ENCODE data around the gene CCDC88B.
"Not testable (repeated sequence)": the region's sequence is repeated elsewhere in the genome, so short reads cannot be mapped to it uniquely, and the experiment has no call there.

The CCDC88B gene

DNA sequence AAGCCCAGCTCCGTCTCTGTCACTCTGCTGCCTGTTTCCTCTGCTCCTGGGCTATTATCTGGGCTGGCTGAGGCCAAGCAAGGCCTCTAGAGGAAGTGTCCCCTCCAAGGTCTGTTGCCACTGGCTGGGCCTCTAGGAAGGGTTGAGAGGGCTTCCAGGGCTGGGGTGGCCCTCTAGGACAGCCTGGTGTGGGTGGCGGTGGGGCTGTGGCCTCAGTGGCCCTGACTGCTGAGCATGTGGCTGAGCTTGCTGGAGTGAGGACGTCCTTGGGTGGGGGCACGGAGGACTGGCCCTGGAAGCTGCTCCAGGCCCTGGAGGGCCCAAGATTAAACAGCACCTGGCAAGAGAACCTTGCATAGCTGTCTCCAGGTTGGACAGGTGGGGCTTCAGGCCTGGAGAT lies 16.0 kb upstream of the CCDC88B start:
- not testable (repeated sequence) for DNase-seq

- no peak for DNase-seq
Observed at GRCh38 chr11:64324692-64325469, 15.1 kb upstream of the CCDC88B start.

DNA sequence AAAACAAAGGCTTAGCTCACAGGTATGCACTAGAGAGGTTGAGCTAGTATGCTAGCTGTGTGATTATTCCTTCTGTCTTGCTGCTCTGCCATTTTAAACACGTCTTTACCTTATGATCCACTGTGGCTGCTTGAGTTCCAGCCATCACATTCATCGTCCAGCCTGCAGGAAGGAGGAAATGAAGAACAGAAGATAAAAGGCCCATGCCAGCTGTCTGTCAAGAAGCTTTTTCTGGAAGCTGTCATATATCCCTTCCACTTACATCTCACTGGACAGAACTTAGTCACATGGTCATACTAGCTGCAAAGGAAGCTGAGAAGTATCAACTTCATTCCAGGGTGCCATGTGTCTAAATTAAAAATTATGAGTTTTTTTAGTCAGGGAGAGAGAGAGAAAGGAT lies 12.6 kb upstream of the CCDC88B start:
- DNase-seq, result no peak

DNA sequence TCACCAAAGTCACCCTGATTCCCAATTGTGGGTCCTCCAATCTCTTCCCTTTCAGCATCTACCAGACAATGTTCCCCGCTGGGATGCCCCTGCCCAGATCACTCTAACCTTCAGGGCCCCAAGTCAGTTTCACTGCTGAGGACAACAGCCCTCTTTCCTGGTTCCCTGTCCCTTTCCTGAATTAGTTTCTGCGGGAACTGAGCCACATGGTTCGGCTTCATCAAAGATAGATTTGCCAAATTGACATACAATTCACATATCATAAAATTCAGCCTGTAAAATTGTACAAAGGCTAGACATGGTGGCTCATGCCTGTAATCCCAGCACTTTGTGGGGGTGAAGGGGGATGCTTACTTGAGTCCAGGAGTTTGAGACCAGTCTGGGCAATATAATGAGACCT lies 12.0 kb upstream of the CCDC88B start:
- no peak for DNase-seq

GRCh38 chr11:64330888-64331287 lies 9.1 kb upstream of the CCDC88B start:
- DNase-seq, result no peak

- DNase-seq, result no peak
Observed at GRCh38 chr11:64331569-64332371, 8.2 kb upstream of the CCDC88B start.

- no peak for DNase-seq
Observed at GRCh38 chr11:64333556-64333955, 6.4 kb upstream of the CCDC88B start.

GRCh38 chr11:64334764-64335735 lies 5.0 kb upstream of the CCDC88B start:
- DNase-seq, result no peak

GRCh38 chr11:64337538-64338249 lies 2.3 kb upstream of the CCDC88B start:
- no peak for DNase-seq

GRCh38 chr11:64338716-64339115 lies 1.3 kb upstream of the CCDC88B start:
- no peak for DNase-seq

GRCh38 chr11:64339286-64339685 lies 718 bp upstream of the CCDC88B start:
- DNase-seq, result no peak

DNA sequence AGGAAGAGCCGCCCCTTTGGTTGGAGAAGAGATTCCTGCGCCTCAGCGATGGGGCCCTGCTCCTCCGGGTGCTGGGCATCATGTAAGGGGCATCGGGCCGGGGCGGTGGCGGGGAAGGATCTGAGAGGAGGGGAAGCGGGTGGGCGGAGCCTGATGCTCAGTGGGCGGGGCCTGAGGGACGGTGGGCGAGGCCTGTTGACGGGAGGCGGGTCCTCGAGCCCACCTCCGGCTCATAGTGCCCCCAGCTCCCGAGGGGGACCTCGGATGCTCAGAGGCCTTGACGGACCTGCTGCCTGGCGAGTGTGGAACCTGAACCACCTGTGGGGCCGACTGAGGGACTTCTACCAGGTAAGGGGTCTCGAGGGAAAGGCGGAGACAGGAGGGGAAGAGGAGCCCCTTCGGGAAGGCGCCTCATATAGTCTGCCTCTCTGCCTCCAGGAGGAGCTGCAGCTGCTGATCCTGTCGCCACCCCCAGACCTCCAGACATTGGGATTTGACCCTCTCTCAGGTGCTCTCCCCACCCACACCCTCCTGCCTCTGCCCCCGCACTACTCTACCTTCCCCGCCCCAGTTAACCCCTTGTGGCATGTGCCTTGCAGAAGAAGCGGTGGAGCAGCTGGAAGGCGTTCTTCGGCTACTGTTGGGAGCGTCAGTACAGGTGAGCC lies 799 bp downstream of the CCDC88B start:
- no peak for DNase-seq

GRCh38 chr11:64341429-64341828 lies 1.4 kb downstream of the CCDC88B start:
- DNase-seq, result no peak

DNA sequence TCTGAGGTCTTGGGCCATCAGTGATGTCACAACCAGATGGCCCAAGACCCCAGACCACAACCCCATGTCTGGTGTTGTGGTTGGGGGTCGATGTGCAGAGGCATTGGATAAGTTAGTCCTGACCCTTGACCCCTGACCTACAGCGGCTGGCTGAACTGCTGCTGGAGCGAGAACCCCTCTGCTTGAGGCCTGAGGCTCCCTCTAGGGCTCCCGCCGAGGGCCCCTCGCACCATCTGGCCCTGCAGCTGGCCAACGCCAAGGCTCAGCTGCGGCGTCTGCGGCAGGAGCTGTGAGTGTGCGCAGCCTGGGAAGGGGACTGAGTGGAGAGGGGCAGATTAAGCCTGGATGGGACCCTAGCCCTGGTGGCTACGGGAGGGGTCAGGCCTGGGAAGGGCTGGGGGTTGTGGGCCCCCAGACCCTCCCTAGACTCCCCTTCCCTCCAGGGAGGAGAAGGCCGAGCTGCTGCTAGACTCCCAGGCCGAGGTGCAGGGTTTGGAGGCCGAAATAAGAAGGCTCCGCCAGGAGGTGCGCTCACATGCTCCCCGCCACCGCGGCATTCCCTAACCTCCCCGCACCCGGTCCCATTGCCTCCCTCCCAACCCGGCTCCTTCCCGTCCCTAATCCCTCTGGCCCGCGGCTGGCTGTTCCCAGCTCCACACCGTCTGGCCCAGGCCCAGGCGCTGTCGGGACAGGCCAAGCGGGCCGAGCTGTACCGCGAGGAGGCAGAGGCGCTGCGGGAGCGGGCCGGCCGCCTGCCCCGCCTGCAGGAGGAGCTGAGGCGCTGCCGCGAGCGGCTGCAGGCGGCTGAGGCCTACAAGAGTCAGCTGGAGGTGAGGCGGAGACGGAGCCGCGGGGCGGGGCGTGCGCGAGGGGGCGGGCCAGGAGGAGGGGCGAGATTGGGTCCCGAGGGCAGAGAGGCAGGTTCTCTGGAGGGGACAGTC lies 2.1 kb downstream of the CCDC88B start:
- peak; percentile 85 for DNase-seq

DNA sequence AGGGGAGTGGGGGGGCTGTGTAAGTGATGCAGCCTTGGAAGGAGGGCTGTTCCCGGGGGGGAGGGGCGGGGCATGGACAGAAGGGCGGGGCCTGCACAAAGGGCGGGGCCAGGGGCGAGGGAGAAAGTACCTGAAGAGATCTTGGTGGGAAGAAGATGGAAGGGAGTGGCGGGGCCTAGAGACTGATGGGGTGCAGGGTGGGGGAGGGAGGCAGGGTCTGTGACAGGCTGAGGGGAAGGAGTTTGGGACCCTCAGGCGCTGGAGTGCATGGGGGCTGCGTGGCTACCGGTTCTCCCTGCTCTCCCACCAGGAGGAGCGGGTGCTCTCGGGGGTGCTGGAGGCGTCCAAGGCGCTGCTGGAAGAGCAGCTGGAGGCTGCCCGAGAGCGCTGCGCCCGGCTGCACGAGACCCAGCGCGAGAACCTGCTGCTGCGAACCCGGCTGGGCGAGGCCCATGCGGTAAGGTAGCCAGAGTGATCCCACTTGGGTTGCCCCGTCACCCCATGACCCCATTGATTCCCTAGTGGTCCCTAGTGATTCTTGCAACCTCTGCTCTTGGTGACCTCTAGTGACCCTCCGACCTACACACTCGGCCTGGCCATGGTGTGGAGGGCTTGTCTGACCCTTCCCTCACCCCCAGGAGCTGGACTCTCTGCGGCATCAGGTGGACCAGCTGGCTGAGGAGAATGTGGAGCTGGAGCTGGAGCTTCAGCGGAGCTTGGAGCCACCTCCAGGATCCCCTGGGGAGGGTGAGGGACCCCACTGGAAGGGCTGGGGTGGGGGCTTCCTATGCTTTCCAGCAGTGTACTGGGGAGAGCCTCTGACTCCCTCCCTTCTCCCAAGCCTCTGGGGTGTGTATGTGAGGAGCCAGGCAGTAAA lies 3.1 kb downstream of the CCDC88B start:
- no peak for DNase-seq

GRCh38 chr11:64343767-64344559 lies 4.0 kb downstream of the CCDC88B start:
- no peak for DNase-seq

GRCh38 chr11:64344787-64345186 lies 4.8 kb downstream of the CCDC88B start:
- DNase-seq, result no peak

DNA sequence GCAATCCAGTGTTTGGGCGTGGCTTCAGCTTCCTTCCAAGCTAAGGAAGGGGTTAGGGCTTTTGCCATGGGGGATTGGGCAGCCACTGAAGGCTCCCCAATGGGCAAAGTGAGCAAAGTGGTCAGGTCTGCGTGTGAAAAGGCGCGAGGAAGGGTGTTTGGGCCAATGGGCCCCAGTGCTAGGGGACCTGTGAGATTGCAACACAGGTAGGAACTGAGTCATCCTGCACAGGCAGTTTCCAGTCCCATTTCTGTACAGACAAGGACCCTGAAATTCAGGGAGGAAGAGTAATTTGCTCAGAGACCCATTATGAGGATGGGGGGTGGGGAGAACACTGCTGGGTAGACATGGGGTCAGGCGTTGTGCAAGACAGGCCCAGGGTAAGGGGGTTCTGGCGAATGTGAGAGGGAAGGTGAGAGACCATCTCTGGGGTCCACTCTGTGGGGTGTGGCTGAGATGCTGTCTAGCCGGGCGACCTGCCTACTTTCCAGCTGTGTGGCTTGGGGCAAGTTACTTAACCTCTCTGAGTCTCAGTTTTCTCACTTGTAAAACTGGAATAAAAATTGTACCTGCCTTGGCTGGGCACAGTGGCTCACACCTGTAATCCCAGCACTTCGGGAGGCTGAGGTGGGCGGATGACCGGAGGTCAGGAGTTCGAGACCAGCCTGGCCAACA lies 7.3 kb downstream of the CCDC88B start:
- no peak for DNase-seq
